ENCODE measurements around the gene CPB2.

DNA sequence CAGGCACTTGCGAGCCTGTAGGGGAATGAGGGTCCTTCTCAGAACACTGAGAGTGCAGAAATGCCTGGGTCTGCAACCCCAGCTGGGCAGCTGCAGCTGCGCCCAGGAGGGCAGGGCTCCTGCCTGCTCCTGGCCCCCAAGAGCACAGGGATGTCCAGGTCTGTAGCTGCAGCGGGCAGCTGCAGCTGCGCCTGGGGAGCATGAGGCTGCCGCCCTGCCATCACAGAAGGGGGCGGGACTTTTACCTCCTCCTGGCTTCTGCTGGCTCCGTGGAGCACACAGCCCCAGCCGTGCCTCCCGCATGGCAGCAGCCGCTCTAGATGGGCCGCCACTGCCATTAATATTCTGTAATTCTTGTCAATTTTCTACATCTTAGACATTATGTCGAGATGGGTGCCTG lies 17.8 kb downstream of the CPB2 start:
- TF ChIP-seq CTCF (IDR thresholded peaks at IDR 0.05) (no peak), POLR2A (IDR thresholded peaks at IDR 0.05) (no peak)

All from testis (tissue), 2 donors.